ENCODE measurements around the gene BPI.

GRCh38 chr20:38344107-38344701, 40.2 kb downstream of the BPI start:
- TF ChIP-seq, protein P1, sequence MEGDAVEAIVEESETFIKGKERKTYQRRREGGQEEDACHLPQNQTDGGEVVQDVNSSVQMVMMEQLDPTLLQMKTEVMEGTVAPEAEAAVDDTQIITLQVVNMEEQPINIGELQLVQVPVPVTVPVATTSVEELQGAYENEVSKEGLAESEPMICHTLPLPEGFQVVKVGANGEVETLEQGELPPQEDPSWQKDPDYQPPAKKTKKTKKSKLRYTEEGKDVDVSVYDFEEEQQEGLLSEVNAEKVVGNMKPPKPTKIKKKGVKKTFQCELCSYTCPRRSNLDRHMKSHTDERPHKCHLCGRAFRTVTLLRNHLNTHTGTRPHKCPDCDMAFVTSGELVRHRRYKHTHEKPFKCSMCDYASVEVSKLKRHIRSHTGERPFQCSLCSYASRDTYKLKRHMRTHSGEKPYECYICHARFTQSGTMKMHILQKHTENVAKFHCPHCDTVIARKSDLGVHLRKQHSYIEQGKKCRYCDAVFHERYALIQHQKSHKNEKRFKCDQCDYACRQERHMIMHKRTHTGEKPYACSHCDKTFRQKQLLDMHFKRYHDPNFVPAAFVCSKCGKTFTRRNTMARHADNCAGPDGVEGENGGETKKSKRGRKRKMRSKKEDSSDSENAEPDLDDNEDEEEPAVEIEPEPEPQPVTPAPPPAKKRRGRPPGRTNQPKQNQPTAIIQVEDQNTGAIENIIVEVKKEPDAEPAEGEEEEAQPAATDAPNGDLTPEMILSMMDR (IDR thresholded peaks at IDR 0.05): no peak
- TF ChIP-seq POLR2A (IDR thresholded peaks at IDR 0.05) (no peak), POLR2AphosphoS5 (IDR thresholded peaks at IDR 0.05) (no peak)
